ENCODE measurements around the gene RAP1B.

RAP1B gene

DNA sequence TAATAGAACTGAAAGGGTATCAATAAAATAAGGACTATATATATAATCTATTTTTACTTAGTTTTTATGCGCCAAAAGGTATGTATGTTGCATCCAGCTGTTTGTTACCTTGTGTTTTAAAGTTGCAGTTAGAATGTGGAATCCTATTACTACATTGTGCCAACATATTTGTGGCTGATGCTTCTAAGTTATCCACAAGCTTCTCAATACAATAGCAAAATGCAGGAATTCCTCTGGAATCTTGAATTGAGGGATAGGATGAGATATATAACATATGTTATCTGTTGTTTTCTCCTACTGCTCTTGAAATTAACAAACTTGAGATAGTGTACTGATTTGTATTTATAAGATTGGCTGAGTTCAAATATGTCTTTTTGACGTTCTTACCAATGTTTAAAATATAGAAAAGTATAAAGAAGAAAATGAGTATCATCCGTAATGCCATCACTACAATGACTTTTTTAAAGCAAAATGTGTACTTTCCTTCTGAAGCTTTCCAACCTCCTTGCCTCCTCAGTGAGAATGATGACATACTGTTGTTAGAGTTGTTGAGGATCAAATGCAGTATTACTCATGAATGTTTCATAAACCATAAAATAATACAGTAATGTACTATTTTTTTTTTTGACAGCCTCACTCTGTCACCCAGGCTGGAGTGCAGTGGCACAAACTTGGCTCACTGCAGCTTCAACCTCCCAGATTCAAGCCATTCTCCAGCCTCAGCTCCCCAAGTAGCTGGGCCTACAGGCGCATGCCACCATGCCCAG, 6.6 kb downstream of the RAP1B start:
- TF ChIP-seq, protein P1, sequence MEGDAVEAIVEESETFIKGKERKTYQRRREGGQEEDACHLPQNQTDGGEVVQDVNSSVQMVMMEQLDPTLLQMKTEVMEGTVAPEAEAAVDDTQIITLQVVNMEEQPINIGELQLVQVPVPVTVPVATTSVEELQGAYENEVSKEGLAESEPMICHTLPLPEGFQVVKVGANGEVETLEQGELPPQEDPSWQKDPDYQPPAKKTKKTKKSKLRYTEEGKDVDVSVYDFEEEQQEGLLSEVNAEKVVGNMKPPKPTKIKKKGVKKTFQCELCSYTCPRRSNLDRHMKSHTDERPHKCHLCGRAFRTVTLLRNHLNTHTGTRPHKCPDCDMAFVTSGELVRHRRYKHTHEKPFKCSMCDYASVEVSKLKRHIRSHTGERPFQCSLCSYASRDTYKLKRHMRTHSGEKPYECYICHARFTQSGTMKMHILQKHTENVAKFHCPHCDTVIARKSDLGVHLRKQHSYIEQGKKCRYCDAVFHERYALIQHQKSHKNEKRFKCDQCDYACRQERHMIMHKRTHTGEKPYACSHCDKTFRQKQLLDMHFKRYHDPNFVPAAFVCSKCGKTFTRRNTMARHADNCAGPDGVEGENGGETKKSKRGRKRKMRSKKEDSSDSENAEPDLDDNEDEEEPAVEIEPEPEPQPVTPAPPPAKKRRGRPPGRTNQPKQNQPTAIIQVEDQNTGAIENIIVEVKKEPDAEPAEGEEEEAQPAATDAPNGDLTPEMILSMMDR (conservative IDR thresholded peaks at IDR 0.05) = no peak
- TF ChIP-seq ZFX (IDR thresholded peaks at IDR 0.05) = no peak
- no peak overlapping the region for H3K27ac ChIP-seq

DNA sequence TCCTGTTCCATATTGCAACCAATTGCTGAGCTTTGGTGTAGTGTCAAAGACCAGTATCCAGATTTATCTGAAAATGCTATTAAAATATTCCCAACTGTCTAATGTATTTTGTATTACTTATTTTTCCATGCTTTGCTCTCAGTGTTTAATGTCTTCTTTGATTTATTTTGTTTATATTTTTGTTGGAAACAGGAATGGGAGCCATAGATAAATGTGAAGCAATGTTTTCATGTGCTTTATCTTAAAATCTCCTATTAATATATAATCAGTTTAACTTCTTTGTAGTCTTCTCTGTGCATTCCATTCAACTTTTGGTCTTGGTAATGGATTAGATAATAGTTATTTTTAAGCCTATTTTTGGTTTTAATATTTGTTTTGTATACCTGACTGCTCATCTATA, 8.8 kb downstream of the RAP1B start:
- no peak overlapping the region for H3K27ac ChIP-seq
- no peak for TF ChIP-seq ZFX (IDR thresholded peaks at IDR 0.05)
- TF ChIP-seq, protein P1 (conservative IDR thresholded peaks at IDR 0.05) = no peak

DNA sequence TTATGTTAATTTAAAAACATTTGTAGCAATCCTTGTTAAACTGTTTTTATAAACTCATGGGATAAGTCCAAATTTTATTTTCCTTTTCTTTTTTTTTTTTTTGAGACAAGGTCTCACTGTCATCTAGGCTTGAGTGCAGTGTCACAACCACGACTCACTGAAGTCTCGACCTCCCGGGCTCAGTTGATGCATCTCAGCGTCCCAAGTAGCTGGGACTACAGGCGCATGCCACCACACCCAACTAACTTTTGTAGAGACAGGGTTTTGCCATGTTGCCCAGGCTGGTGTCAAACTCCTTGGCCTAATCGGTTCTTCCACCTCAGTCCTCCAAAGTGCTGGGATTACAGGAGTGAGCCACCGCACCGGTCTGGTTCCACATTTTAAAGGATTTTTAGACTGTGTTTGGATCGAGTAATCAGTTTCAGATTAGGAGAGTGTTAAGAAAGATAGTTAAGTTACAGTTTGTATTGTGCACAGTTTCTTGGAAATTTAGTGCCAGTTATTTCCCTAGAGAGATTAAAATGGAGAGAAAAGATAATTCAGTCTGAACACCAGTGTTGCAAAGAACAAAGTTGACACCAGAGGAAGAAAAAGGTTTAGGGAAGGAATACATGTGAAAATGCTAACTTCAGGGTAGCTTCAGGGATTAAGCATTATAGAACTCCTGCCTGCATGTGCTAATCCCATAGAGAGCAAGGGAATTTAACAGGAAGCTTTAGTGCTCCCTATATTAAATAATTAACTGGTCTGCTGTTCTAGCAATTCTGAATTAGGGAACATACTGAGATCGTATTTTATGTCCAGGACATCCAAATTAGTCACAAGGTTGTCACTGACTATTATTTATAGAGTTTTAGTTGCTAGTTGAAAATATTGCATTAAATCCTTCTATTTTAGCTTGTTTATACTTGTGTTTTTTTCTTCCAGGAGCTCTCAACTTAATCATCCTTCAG, 10.1 kb downstream of the RAP1B start:
- no peak overlapping the region for H3K27ac ChIP-seq
- TF ChIP-seq ZFX (IDR thresholded peaks at IDR 0.05) = no peak
- TF ChIP-seq, protein P1 (conservative IDR thresholded peaks at IDR 0.05) = no peak

DNA sequence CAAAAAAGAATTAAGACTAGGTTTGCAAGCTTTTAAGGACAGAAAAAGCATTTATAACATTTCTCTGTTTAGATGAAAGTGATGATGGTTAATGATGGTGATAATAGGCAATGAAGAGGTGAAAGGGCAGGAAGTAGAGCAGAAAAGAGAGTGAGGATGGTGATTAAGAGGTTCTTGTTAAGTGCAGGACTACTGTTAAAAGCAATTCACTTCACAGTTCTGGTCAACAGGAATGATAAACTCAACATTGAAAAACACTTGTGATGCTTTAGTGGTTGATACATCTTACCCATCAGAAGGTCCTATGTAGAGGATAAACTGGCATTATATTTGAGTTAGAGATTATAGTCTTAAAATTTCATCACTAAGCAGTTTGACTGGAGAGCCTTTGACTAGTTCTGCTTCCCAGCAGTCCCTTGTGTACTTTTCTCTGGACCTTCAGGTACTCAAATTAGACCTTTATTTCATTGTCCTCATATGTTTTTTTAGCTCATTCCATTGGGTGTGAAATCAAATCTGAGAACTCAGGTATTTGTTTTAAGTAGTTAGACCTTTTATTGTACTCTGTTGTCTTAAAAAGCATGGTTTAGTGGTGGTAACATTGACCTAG, 10.9 kb downstream of the RAP1B start:
- no peak overlapping the region for H3K27ac ChIP-seq
- TF ChIP-seq ZFX (IDR thresholded peaks at IDR 0.05) = no peak
- TF ChIP-seq, protein P1 (conservative IDR thresholded peaks at IDR 0.05) = no peak

DNA sequence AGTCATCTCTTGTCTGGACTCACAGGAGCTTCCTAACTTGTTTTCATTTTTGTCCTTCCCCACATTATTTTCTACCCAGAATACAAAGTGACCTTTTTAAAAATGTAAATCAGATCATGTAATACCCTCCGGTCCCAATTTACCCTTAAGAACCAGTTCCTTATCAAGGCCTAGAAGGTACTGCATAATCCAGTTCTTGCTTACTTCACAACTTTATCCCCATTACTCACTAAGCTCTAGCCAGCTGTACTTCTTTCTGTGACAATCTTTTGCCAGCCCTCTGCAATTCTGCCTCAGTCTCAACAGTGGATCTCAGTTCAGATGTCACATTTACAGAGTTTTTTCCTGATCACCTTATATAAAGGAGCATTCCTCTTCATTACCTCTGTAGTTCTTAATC, 11.6 kb downstream of the RAP1B start:
- TF ChIP-seq, protein P1 (conservative IDR thresholded peaks at IDR 0.05) = no peak
- TF ChIP-seq ZFX (IDR thresholded peaks at IDR 0.05) = no peak
- no peak overlapping the region for H3K27ac ChIP-seq

DNA sequence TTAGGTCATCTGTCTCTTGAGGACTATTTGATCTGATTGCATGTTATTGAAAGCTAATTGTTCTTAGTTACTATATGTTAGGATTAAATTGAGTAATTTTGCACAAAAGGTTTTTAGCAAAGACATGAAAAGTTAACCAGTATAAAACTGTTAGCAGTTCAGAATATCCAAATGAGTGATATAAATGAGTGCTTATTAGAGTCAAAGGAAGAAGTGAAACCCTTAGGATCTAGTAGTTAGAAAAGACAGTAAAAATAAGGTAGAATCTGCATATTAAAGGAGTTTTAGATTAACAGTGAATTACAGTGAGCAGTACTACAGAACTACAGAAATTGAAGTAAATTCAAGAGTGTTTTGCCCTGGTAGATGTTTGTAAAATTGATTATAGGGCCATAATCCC, 12.4 kb downstream of the RAP1B start:
- TF ChIP-seq ZFX (IDR thresholded peaks at IDR 0.05) = no peak
- TF ChIP-seq, protein P1 (conservative IDR thresholded peaks at IDR 0.05) = no peak
- H3K27ac ChIP-seq = no peak overlapping the region

Measured in C4-2B (cell line).